Medulla oblongata (tissue), 1 donor: Measurements from ENCODE around the gene KRT85.
"Not testable (repeated sequence)": the region's sequence is repeated elsewhere in the genome, so short reads cannot be mapped to it uniquely, and the experiment has no call there.

Experiments used
- DNase-seq: peaks from one replicate; pipeline ENCODE4 v3.0.0-alpha.2; 2015; ENCODE audit errors: extremely low spot score

Gene KRT85

GRCh38 chr12:52349196-52349595 is 18.1 kb downstream of the KRT85 start:
- DNase-seq: no peak

GRCh38 chr12:52347551-52348510 is 19.4 kb downstream of the KRT85 start:
- no peak for DNase-seq

- DNase-seq: no peak
Measured at GRCh38 chr12:52347016-52347415, 20.3 kb downstream of the KRT85 start.

GRCh38 chr12:52346593-52346992 is 20.7 kb downstream of the KRT85 start:
- peak; percentile 77 for DNase-seq

GRCh38 chr12:52345041-52345440 is 22.2 kb downstream of the KRT85 start:
- DNase-seq: not testable (repeated sequence)

GRCh38 chr12:52344111-52344510 is 23.2 kb downstream of the KRT85 start:
- no peak for DNase-seq

GRCh38 chr12:52343550-52343949 is 23.7 kb downstream of the KRT85 start:
- no peak for DNase-seq

- DNase-seq: no peak
Measured at GRCh38 chr12:52342781-52343490, 24.3 kb downstream of the KRT85 start.

GRCh38 chr12:52341066-52341580 is 26.2 kb downstream of the KRT85 start:
- no peak for DNase-seq

GRCh38 chr12:52338241-52338960 is 28.9 kb downstream of the KRT85 start:
- no peak for DNase-seq

- DNase-seq: no peak
Measured at GRCh38 chr12:52337054-52337453, 30.2 kb downstream of the KRT85 start.

GRCh38 chr12:52336641-52337040 is 30.6 kb downstream of the KRT85 start:
- DNase-seq: no peak

- DNase-seq: no peak
Measured at GRCh38 chr12:52335598-52336262, 31.6 kb downstream of the KRT85 start.

GRCh38 chr12:52334185-52334584 is 33.1 kb downstream of the KRT85 start:
- no peak for DNase-seq

- DNase-seq: no peak
Measured at GRCh38 chr12:52333321-52333720, 34.0 kb downstream of the KRT85 start.

- no peak for DNase-seq
Measured at GRCh38 chr12:52332381-52332780, 34.9 kb downstream of the KRT85 start.

- DNase-seq: no peak
Measured at GRCh38 chr12:52331833-52332232, 35.4 kb downstream of the KRT85 start.

GRCh38 chr12:52331039-52331438 is 36.2 kb downstream of the KRT85 start:
- no peak for DNase-seq

- DNase-seq: no peak
Measured at GRCh38 chr12:52327830-52328500, 39.3 kb downstream of the KRT85 start.

GRCh38 chr12:52327052-52327829 is 40.0 kb downstream of the KRT85 start:
- peak; percentile 89 for DNase-seq
